NCI-H226 (cell line): Measurements from ENCODE around the gene LRRTM4.

Experiments
- DNase-seq: peaks from one replicate; pipeline ENCODE4 v3.0.0-alpha.2; 2015

Gene LRRTM4

GRCh38 chr2:77521931-77522470, at the start of gene LRRTM4:
LRRTM4 (minus strand) TSS chr2:77522376.
- no peak for DNase-seq

- no peak for DNase-seq
These were observed 49.4 kb upstream of the LRRTM4 start for GRCh38 chr2:77571545-77571944.

DNA sequence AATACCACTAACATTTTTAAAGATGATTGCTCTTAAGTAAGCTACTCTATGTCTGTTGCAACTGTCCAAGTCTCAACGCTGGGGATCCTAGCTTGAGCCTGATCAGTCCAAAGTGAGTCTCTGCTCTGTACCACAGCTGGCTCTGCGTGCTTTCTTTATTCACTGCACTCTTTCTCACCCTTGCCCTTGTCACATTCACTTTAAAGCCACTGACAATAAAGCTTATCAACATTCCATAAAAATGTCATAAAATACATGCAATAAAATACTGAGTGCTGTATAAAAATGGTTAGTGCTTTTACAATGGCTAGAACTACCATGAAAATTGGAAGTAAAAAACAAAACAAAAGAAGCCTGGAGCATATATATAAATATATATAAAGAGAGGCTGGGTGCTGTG, 45.5 kb upstream of the LRRTM4 start:
- no peak for DNase-seq

DNA sequence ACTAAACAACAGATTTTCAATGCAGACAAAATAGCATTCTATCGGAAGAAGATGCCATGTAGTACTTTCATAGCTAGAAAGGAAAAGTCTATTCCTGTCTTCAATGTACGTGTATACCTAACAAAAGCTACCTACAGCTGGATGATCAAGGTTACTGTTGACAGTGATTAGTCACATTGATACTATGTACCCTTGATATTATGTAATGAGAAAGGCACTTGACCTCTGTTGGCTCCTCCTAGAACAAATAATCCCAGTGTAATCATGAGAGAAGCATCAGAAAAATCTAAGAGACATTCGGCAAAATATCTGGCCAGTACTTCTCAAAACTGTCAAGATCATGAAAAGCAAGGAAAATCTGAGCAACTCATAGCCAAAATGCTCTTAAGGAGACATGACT, 44.4 kb upstream of the LRRTM4 start:
- DNase-seq = no peak

DNA sequence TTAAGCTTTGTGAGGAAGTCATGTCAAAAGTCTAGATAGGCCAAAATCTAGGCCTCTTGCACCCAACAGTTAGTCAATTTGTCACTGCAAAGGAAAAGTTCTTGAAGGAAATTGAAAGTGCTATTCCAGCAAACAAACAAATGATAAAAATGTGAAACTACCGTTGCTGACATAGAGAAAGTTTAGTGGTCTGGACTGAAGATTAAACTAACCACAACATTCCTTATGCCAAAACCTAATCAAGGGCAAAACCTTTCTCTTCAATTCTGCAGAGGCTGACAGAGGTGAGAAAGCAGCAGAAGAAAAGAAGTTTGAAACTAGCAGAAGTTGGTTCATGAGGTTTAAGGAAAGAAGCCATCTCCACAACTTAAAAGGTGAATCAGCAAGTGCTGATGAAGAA, 44.0 kb upstream of the LRRTM4 start:
- DNase-seq = no peak

GRCh38 chr2:77552956-77553355, 30.8 kb upstream of the LRRTM4 start:
- no peak for DNase-seq

DNA sequence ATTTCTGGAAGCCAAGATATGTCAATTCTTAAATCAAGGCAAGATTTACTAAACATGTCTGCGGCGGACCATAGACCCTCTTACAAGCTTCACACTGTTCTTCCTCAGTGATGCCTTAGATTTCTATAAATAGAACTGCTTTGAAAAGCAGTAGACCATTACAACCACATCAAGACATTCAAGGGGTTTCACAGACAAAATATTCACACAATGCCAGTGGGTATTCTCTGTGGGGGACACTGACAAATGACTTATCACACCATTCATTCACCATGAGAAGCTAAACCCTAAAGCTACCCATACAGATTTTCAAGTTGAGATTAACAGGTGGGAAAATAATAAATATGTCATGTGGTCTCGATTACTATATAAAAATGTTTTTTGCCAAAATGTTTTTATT, 15.9 kb upstream of the LRRTM4 start:
- DNase-seq = no peak

- DNase-seq = no peak
These were observed 712 bp upstream of the LRRTM4 start for GRCh38 chr2:77522888-77523287.

DNA sequence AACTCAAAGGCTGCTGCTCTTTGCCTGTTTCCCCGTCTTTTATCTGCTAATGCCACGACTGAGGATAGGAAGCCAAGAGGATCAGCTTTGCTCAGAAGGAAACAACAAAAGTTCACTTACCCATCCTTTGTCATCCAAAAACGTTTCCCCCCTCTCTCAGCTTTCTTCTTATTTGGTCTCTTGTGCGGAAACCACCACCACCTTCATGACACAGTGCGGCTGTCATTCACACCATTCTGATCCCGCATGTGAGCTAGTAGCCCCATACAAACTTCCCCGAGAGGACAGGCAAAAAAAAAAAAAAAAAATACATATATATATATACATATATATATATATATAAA, 656 bp downstream of the LRRTM4 start:
- DNase-seq = no peak

GRCh38 chr2:77520641-77521547, 1.3 kb downstream of the LRRTM4 start:
- DNase-seq = no peak

DNA sequence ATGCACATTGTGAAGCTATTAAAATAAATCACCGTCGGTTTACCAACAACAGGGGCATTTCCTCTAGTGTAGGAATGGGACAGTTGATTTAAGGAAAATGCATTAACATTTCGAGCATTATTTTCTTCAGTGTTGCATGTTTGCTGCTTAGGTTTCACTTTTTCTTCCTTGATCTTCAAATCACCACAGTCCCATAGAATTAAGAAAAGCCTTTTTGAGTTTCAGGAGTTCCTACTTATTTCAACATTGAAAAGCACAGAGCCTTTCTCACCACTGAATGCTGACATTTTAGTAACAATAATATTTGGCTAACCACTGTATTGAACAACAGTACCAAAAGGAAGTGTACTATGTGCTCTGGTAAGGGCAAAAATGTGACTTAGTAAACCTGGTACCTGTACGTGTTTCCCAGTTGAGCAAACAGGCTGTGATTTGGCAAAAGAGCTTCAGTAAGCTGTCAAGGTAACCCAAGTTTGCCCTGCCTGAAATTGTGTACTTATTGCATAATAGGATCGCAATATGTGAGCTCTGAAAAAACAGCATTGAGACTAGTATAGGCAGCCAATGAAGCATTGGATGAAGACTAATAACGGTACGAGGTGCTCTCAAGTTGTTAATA, 2.2 kb downstream of the LRRTM4 start:
- no peak for DNase-seq

GRCh38 chr2:77519164-77519887, 2.9 kb downstream of the LRRTM4 start:
- DNase-seq = no peak

GRCh38 chr2:77518311-77518710, 3.9 kb downstream of the LRRTM4 start:
- DNase-seq = no peak

GRCh38 chr2:77513191-77513590, 9.0 kb downstream of the LRRTM4 start:
- DNase-seq = no peak

DNA sequence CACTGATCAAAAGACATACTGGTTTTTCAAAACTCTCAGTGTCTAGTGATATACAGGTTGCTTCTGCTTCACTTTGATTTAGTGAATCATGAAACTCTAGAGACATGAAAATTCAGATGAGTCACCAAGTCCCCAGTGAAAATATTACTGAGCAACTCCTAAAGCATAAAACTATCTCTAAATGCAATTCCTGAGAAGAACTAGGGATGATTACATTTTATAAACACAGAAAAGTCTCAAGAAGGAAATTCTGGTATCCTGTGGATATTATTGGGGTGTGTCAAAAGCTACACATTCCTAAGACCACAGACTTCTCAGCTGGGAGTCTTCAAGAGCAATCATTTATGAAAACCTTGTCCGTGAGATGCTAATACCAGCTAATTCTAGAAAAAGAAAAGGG, 9.7 kb downstream of the LRRTM4 start:
- DNase-seq = no peak

- no peak for DNase-seq
These were observed 13.7 kb downstream of the LRRTM4 start for GRCh38 chr2:77508511-77508910.

DNA sequence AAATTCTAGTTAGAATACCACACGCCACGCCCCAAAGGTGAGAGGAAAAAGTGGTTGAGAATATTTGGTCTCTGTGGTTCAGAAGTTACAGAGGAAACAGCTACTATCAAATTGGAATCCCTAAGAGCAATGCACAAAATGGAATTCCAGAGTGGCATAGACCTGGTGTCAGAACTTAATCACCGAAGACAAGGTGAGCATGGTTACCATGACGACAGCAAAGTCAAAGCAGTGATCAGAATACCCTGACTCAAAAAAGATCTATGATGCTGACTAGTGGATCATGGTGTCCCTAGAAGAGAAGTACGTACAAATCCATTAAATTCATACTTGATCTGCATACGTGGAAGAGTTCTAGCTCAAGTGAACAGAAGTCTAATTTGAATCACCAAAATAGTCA, 14.5 kb downstream of the LRRTM4 start:
- DNase-seq = no peak

GRCh38 chr2:77488141-77488540, 34.0 kb downstream of the LRRTM4 start:
- DNase-seq = no peak

- no peak for DNase-seq
These were observed 34.9 kb downstream of the LRRTM4 start for GRCh38 chr2:77487074-77487803.

DNA sequence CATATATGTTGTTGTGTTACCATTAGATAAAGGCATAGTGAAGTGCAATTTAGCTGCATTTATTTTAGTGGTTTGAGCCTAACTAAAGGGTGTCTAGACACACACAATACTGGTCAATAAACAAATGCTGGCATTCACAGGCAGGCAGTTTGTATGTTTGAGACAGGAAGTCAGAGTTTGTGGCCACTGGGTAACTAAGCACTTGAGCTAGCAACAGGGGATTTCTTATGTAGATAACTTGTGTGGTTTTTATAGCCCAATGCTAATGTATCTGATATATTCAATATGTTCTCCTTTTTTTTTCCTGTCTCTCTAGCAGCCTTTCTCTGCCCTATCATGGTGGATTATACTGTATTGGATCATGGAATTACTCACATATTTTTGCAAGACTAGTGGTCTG, 38.1 kb downstream of the LRRTM4 start:
- DNase-seq = no peak

- DNase-seq = no peak
These were observed 42.3 kb downstream of the LRRTM4 start for GRCh38 chr2:77479895-77480294.

- DNase-seq = no peak
These were observed 42.8 kb downstream of the LRRTM4 start for GRCh38 chr2:77479395-77479794.

- no peak for DNase-seq
These were observed 52.1 kb downstream of the LRRTM4 start for GRCh38 chr2:77470096-77470495.
